IMR-90 (cell line): ENCODE measurements around the gene GCFC2. TPM values are rescaled to one million over a fixed set of nuclear protein-coding genes. Genes with fewer than 3 reads are reported as not detected.

ENCODE experiments used
- ATAC-seq: fragments of 200-7000 bp; cut with Tn5 transposase; 2 replicates; pipeline ENCODE4 v1.9.1; 2020; ENCODE audit warnings: low read depth, mild to moderate bottlenecking, moderate library complexity
- BruUV-seq: library from RNA; stranded (reverse); fragments of 400-500 nt; replicated peaks from 2 replicates; lab custom pipeline; 2021; lab: Mats Ljungman, UMichigan
- CTCF ChIA-PET: fragments of 300-600 bp; formaldehyde crosslinking; extraction: SDS; loops from one replicate; lab custom pipeline; 2021; ENCODE audit warnings: antibody characterized with exemption; lab: Yijun Ruan, JAX
- POLR2A ChIA-PET: fragments of 300-600 bp; sonication (Branson Sonifier 250); formaldehyde crosslinking; loops from one replicate; lab custom pipeline; 2022; ENCODE audit warnings: antibody characterized with exemption; ENCODE audit not compliant: unreplicated experiment; lab: Charles Lee
- DNase-seq: peaks from one replicate; pipeline ENCODE4 v3.0.0; 2013
- H2AFZ ChIP-seq: replicated peaks from 2 replicates; pipeline ENCODE3; 2013; ENCODE audit warnings: low read length, mild to moderate bottlenecking; ENCODE audit not compliant: poor library complexity
- H2AK5ac ChIP-seq: 2 replicates; pipeline ENCODE4 v1.6.1; 2013; ENCODE audit warnings: low read depth, low read length, inconsistent platforms
- H2AK9ac ChIP-seq: replicated peaks from 2 replicates; pipeline ENCODE3; 2013; ENCODE audit warnings: mild to moderate bottlenecking, low read depth, low read length, moderate library complexity; ENCODE audit not compliant: poor library complexity
- H2BK120ac ChIP-seq: 2 replicates; pipeline ENCODE4 v1.6.1; 2013; ENCODE audit warnings: low read depth, low read length, inconsistent platforms
- H2BK15ac ChIP-seq: 3 replicates; pipeline ENCODE4 v1.6.1; 2013; ENCODE audit warnings: low read depth, low read length, inconsistent platforms
- H2BK20ac ChIP-seq: 2 replicates; pipeline ENCODE4 v1.6.1; 2013; ENCODE audit warnings: low read depth, mild to moderate bottlenecking, inconsistent platforms, low read length, moderate library complexity
- H2BK5ac ChIP-seq: 2 replicates; pipeline ENCODE4 v1.6.1; 2013; ENCODE audit warnings: mild to moderate bottlenecking, low read depth, low read length, inconsistent platforms; ENCODE audit not compliant: poor library complexity, severe bottlenecking
- H3K14ac ChIP-seq: replicated peaks from 2 replicates; pipeline ENCODE4 v1.6.1; 2013; ENCODE audit warnings: low read depth, low read length, inconsistent platforms
- H3K18ac ChIP-seq: 2 replicates; pipeline ENCODE4 v1.6.1; 2013; ENCODE audit warnings: low read depth, low read length, control low read depth
- H3K23ac ChIP-seq: 2 replicates; pipeline ENCODE4 v1.6.1; 2013; ENCODE audit warnings: low read depth, low read length, inconsistent platforms
- H3K27ac ChIP-seq: 2 replicates; pipeline ENCODE4 v1.5.1; 2013; ENCODE audit warnings: mild to moderate bottlenecking, control low read depth, low read length; ENCODE audit not compliant: insufficient read depth
- H3K27me3 ChIP-seq: 2 replicates; pipeline ENCODE4 v1.6.1; 2013; ENCODE audit warnings: low read length; ENCODE audit not compliant: control insufficient read depth, insufficient read depth
- H3K36me3 ChIP-seq: 2 replicates; pipeline ENCODE4 v1.6.1; 2013; ENCODE audit warnings: low read length, mixed read lengths; ENCODE audit not compliant: control insufficient read depth, insufficient read depth
- H3K4ac ChIP-seq: 2 replicates; pipeline ENCODE4 v1.6.1; 2013; ENCODE audit warnings: low read depth, low read length, inconsistent platforms
- H3K4me1 ChIP-seq: 2 replicates; pipeline ENCODE4 v1.6.1; 2013; ENCODE audit warnings: low read length, mixed read lengths; ENCODE audit not compliant: control insufficient read depth, insufficient read depth
- H3K4me2 ChIP-seq: 2 replicates; pipeline ENCODE4 v1.6.1; 2013; ENCODE audit warnings: low read depth, mild to moderate bottlenecking, control low read depth, low read length, moderate library complexity
- H3K4me3 ChIP-seq: 2 replicates; pipeline ENCODE4 v1.5.1; 2013; ENCODE audit warnings: low read depth, mild to moderate bottlenecking, control low read depth, low read length, moderate library complexity; ENCODE audit not compliant: insufficient read depth
- H3K56ac ChIP-seq: 2 replicates; pipeline ENCODE4 v1.6.1; 2013; ENCODE audit warnings: low read length, inconsistent platforms; ENCODE audit not compliant: insufficient read depth; ENCODE audit errors: extremely low read depth
- H3K79me1 ChIP-seq, 2 experiments: 2 replicates each; pipeline ENCODE4 v1.6.1; 2013; ENCODE audit warnings: low read length in 2 of 2, inconsistent platforms in 1 of 2, low read depth in 1 of 2
- H3K9ac ChIP-seq: 2 replicates; pipeline ENCODE4 v1.6.1; 2013; ENCODE audit warnings: low read depth, low read length, control low read depth
- H3K9me1 ChIP-seq: 2 replicates; pipeline ENCODE4 v1.6.1; 2013; ENCODE audit warnings: low read length, inconsistent platforms; ENCODE audit not compliant: insufficient read depth
- H3K9me3 ChIP-seq: 2 replicates; pipeline ENCODE4 v1.6.1; 2013; ENCODE audit warnings: low read length; ENCODE audit not compliant: control insufficient read depth, insufficient read depth
- H4K20me1 ChIP-seq: 2 replicates; pipeline ENCODE4 v1.6.1; 2013; ENCODE audit warnings: low read length, inconsistent platforms; ENCODE audit not compliant: insufficient read depth
- H4K5ac ChIP-seq: 2 replicates; pipeline ENCODE4 v1.6.1; 2013; ENCODE audit warnings: mild to moderate bottlenecking, low read depth, low read length, control low read depth
- H4K8ac ChIP-seq, 2 experiments: 2 replicates each; pipeline ENCODE4 v1.6.1; 2013; ENCODE audit warnings: low read depth in 2 of 2, low read length in 2 of 2, control low read depth in 1 of 2, inconsistent platforms in 1 of 2
- H4K91ac ChIP-seq: 2 replicates; pipeline ENCODE4 v1.6.1; 2013; ENCODE audit warnings: low read depth, low read length, inconsistent platforms; ENCODE audit not compliant: insufficient read depth
- BHLHE40 ChIP-seq: fragments of 150-350 bp; IDR thresholded peaks from 2 replicates; pipeline ENCODE4 v1.6.1; 2016; ENCODE audit warnings: mild to moderate bottlenecking, low read depth, low read length
- CEBPB ChIP-seq: IDR thresholded peaks from 2 replicates; pipeline ENCODE4 v1.6.1; 2012; ENCODE audit warnings: low read depth, low read length, improper control_type of control experiment
- CHD1 ChIP-seq: IDR thresholded peaks from 2 replicates; pipeline ENCODE4 v1.6.1; 2012; ENCODE audit warnings: low read depth, low read length, improper control_type of control experiment
- CTCF ChIP-seq: conservative IDR thresholded peaks from 2 replicates; pipeline ENCODE4 v1.5.1; 2012; ENCODE audit warnings: mild to moderate bottlenecking, low read depth, low read length, improper control_type of control experiment
- FOS ChIP-seq: fragments of 150-350 bp; IDR thresholded peaks from 2 replicates; pipeline ENCODE4 v1.6.1; 2016; ENCODE audit warnings: low read depth, low read length
- MAFK ChIP-seq: IDR thresholded peaks from 2 replicates; pipeline ENCODE4 v1.6.1; 2012; ENCODE audit warnings: low read depth, low read length, improper control_type of control experiment
- MAZ ChIP-seq: IDR thresholded peaks from 2 replicates; pipeline ENCODE4 v1.6.1; 2012; ENCODE audit warnings: low read depth, mild to moderate bottlenecking, low read length, improper control_type of control experiment, moderate library complexity, borderline replicate concordance
- MXI1 ChIP-seq: IDR thresholded peaks from 2 replicates; pipeline ENCODE4 v1.6.1; 2012; ENCODE audit warnings: low read depth, mild to moderate bottlenecking, low read length, moderate library complexity, borderline replicate concordance
- NFE2L2 ChIP-seq: fragments of 150-350 bp; IDR thresholded peaks from 2 replicates; pipeline ENCODE4 v1.6.1; 2016; ENCODE audit warnings: low read depth, mild to moderate bottlenecking, low read length
- POLR2A ChIP-seq: IDR thresholded peaks from 2 replicates; pipeline ENCODE4 v1.6.1; 2012; ENCODE audit warnings: mild to moderate bottlenecking, low read depth, low read length
- RAD21 ChIP-seq: IDR thresholded peaks from 2 replicates; pipeline ENCODE4 v1.6.1; 2012; ENCODE audit warnings: low read length, improper control_type of control experiment
- RCOR1 ChIP-seq: IDR thresholded peaks from 2 replicates; pipeline ENCODE4 v1.6.1; 2012; ENCODE audit warnings: mild to moderate bottlenecking, low read length, improper control_type of control experiment; ENCODE audit not compliant: insufficient replicate concordance
- RFX5 ChIP-seq: IDR thresholded peaks from 2 replicates; pipeline ENCODE4 v1.8.0; 2012; ENCODE audit warnings: low read depth, mild to moderate bottlenecking, low read length, moderate library complexity
- SMC3 ChIP-seq: fragments of 150-350 bp; IDR thresholded peaks from 2 replicates; pipeline ENCODE4 v1.6.1; 2016; ENCODE audit warnings: low read depth, mild to moderate bottlenecking, antibody characterized with exemption, low read length, moderate library complexity
- USF2 ChIP-seq: fragments of 150-350 bp; IDR thresholded peaks from 2 replicates; pipeline ENCODE4 v1.6.1; 2017; ENCODE audit warnings: mild to moderate bottlenecking, antibody characterized with exemption, low read length, low read depth
- WGBS, 2 experiments: methylation state at CpG; one replicate each; pipeline versions ENCODE4 v1.1.5 to v1.1.7; 2013; ENCODE audit warnings: missing lambda C conversion rate in 2 of 2; ENCODE audit not compliant: insufficient read length in 1 of 2; ENCODE audit errors: extremely low coverage in 2 of 2; 5-methylcytosine and 5-hydroxymethylcytosine counted together
- dilution Hi-C: fragments of 300-500 bp; cut with HindIII; formaldehyde crosslinking; loops from one replicate; pipeline ENCODE4 v1.14.3; 2018; ENCODE audit warnings: low sequenced_read_pairs; ENCODE audit not compliant: unreplicated experiment
- in situ Hi-C: fragments of 300-500 bp; cut with MboI; formaldehyde crosslinking; loops from 3 replicates; pipeline ENCODE4 v1.14.3; 2019; ENCODE audit warnings: low sequenced_read_pairs, inconsistent platforms, mixed read lengths
- intact Hi-C: fragments of 100-400 bp; cut with micrococcal nuclease; formaldehyde crosslinking; loops from 2 replicates; pipeline ENCODE4 v1.10.0; 2022
- polyA plus RNA-seq, 3 experiments: library from polyadenylated mRNA; depleted of rRNA; stranded (reverse); fragments of >200 nt; gene quantifications; 2 replicates each; pipeline ENCODE4 v1.2.3, GENCODE V29; 2012; ENCODE audit warnings: low replicate concordance in 1 of 3
- total RNA-seq: library from RNA; depleted of rRNA; stranded (reverse); fragments of >200 nt; gene quantifications from 2 replicates; pipeline ENCODE4 v1.2.3, GENCODE V29; 2012
- TF ChIP-seq, protein P1 (sequence below): fragments of 150-350 bp; IDR thresholded peaks from 2 replicates; pipeline ENCODE4 v1.6.1; 2016; ENCODE audit warnings: low read depth, mild to moderate bottlenecking, low read length, moderate library complexity, borderline replicate concordance

GCFC2 gene
- total and polyA plus RNA-seq, 2 of the 4 experiments (the other 2 are of a cell fraction) = 6.4 to 10.0 TPM

- Histone ChIP-seq H3K4me3 (no peak overlapping the region), H3K36me3 (peaks cover 2% of the 10 kb centered on the region; the same call in 1 of the 2 replicates), H2BK5ac (no peak overlapping the region), H3K9me3 (no peaks in the 10 kb centered on the region), H3K4ac (peak overlapping the region; percentile 40; the same call in 1 of the 2 replicates), H2BK20ac (no peak overlapping the region), H4K20me1 (no peaks in the 10 kb centered on the region), H2BK15ac (no peak overlapping the region), H3K27ac (no peak overlapping the region), H3K14ac (0 out of 2 replicates have a peak overlapping the region, but pooled peaks have one; percentile 49), H4K8ac (peak overlapping the region in 1 of 2 experiments; percentile 24; a peak in 1 of 4 replicates), H3K27me3 (no peaks in the 10 kb centered on the region), H3K56ac (no peak overlapping the region), H3K4me2 (peak overlapping the region; percentile 81; the same call in 1 of the 2 replicates), H3K9me1 (no peaks in the 10 kb centered on the region), H2AK5ac (no peak overlapping the region), H3K18ac (no peak overlapping the region), H4K91ac (no peak overlapping the region), H4K5ac (no peak overlapping the region), H3K79me1 (peaks cover 0 to 7% of the 10 kb centered on the region in 2 experiments; a peak in 3 of 4 replicates), H3K9ac (no peak overlapping the region), H3K23ac (peak overlapping the region; percentile 59; the same call in 1 of the 2 replicates), H2AFZ (no peak overlapping the region), H3K4me1 (peaks cover 2% of the 10 kb centered on the region; the same call in 1 of the 2 replicates), H2BK120ac (peak overlapping the region; percentile 18; the same call in 1 of the 2 replicates), H2AK9ac (no peak overlapping the region)
- POLR2A ChIA-PET = no interaction called here
- in situ Hi-C loops (no loop called here), dilution Hi-C loops (no loop called here), intact Hi-C loops (no loop called here)
- ATAC-seq (no peak), DNase-seq (no peak)
- TF ChIP-seq POLR2A (no peak), SMC3 (no peak), CEBPB (no peak), FOS (no peak), MAZ (no peak), MAFK (no peak), NFE2L2 (no peak), MXI1 (no peak), CHD1 (no peak), BHLHE40 (no peak), RFX5 (no peak), CTCF (no peak), USF2 (no peak), RAD21 (no peak), RCOR1 (no peak)
- TF ChIP-seq, protein P1, sequence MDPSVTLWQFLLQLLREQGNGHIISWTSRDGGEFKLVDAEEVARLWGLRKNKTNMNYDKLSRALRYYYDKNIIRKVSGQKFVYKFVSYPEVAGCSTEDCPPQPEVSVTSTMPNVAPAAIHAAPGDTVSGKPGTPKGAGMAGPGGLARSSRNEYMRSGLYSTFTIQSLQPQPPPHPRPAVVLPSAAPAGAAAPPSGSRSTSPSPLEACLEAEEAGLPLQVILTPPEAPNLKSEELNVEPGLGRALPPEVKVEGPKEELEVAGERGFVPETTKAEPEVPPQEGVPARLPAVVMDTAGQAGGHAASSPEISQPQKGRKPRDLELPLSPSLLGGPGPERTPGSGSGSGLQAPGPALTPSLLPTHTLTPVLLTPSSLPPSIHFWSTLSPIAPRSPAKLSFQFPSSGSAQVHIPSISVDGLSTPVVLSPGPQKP = no peak
- WGBS, 2 experiments = no CpG with 5 or more reads among the region's 3 CpGs
- CTCF ChIA-PET = interaction anchor here (0.6 kb wide), 1 partner anchor 8 kb away, joined by 3 read pairs; no protein-coding TSS in a partner anchor
- no TSS peak for BruUV-seq
These were observed 1.4 kb downstream of the GCFC2 start for GRCh38 chr2:75709297-75709696.
